Trophoblast cell (in vitro differentiated cells and primary cell): ENCODE measurements around the gene ZNF317. TPM values are rescaled to one million over a fixed set of nuclear protein-coding genes. Genes with fewer than 3 reads are reported as not detected.

Experiments
- DNase-seq, 2 donors: peaks; one replicate each; pipeline ENCODE4 v3.0.0-alpha.2; 2016
- H2AFZ ChIP-seq: 2 replicates; pipeline ENCODE4 v1.6.1; 2013; ENCODE audit warnings: low read length, moderate library complexity, mild to moderate bottlenecking; ENCODE audit not compliant: insufficient read depth, poor library complexity
- H2AK5ac ChIP-seq: 2 replicates; pipeline ENCODE4 v1.6.1; 2013; ENCODE audit warnings: mild to moderate bottlenecking, low read length
- H2BK120ac ChIP-seq: 2 replicates; pipeline ENCODE4 v1.6.1; 2013; ENCODE audit warnings: low read length, mild to moderate bottlenecking, moderate library complexity; ENCODE audit not compliant: insufficient read depth, poor library complexity
- H2BK12ac ChIP-seq: 2 replicates; pipeline ENCODE4 v1.6.1; 2013; ENCODE audit warnings: mild to moderate bottlenecking, low read length, moderate library complexity
- H2BK5ac ChIP-seq: 2 replicates; pipeline ENCODE4 v1.6.1; 2013; ENCODE audit warnings: low read length, low read depth, moderate library complexity, mild to moderate bottlenecking; ENCODE audit not compliant: poor library complexity
- H3K14ac ChIP-seq: 2 replicates; pipeline ENCODE4 v1.6.1; 2013; ENCODE audit warnings: mild to moderate bottlenecking, low read length
- H3K18ac ChIP-seq: 2 replicates; pipeline ENCODE4 v1.6.1; 2013; ENCODE audit warnings: mild to moderate bottlenecking, low read length
- H3K23ac ChIP-seq: 2 replicates; pipeline ENCODE4 v1.6.1; 2013; ENCODE audit warnings: low read length
- H3K27ac ChIP-seq: 2 replicates; pipeline ENCODE4 v1.5.1; 2013; ENCODE audit warnings: low read depth, mild to moderate bottlenecking, inconsistent platforms, low read length, moderate library complexity
- H3K27me3 ChIP-seq: 2 replicates; pipeline ENCODE4 v1.6.1; 2013; ENCODE audit warnings: inconsistent platforms, mild to moderate bottlenecking, low read length, moderate library complexity; ENCODE audit not compliant: insufficient read depth
- H3K36me3 ChIP-seq, 2 experiments: 1 replicate in 1 of 2; 2 replicates in 1 of 2; pipeline ENCODE4 v1.6.1; 2013; ENCODE audit warnings: low read length in 2 of 2, mild to moderate bottlenecking in 2 of 2, moderate library complexity in 1 of 2; ENCODE audit not compliant: insufficient read depth in 2 of 2, control insufficient read depth in 1 of 2
- H3K4ac ChIP-seq: 2 replicates; pipeline ENCODE4 v1.6.1; 2013; ENCODE audit warnings: low read depth, mild to moderate bottlenecking, low read length, moderate library complexity
- H3K4me1 ChIP-seq, 2 experiments: 1 replicate in 1 of 2; 2 replicates in 1 of 2; pipeline ENCODE4 v1.6.1; 2013; ENCODE audit warnings: low read length in 2 of 2, mild to moderate bottlenecking in 2 of 2, moderate library complexity in 1 of 2; ENCODE audit not compliant: insufficient read depth in 2 of 2, control insufficient read depth in 1 of 2
- H3K4me2 ChIP-seq: 2 replicates; pipeline ENCODE4 v1.6.1; 2013; ENCODE audit warnings: inconsistent platforms, mild to moderate bottlenecking, low read length, moderate library complexity
- H3K4me3 ChIP-seq: 2 replicates; pipeline ENCODE4 v1.5.1; 2013; ENCODE audit warnings: mild to moderate bottlenecking, low read depth, low read length, inconsistent platforms
- H3K79me1 ChIP-seq: one replicate; pipeline ENCODE4 v1.6.1; 2013; ENCODE audit warnings: low read length
- H3K79me2 ChIP-seq: 2 replicates; pipeline ENCODE4 v1.6.1; 2013; ENCODE audit warnings: low read length, mild to moderate bottlenecking; ENCODE audit not compliant: control insufficient read depth, insufficient read depth, poor library complexity
- H3K9ac ChIP-seq: 2 replicates; pipeline ENCODE4 v1.6.1; 2013; ENCODE audit warnings: mild to moderate bottlenecking, low read length
- H3K9me3 ChIP-seq: 2 replicates; pipeline ENCODE4 v1.6.1; 2013; ENCODE audit warnings: low read depth, mild to moderate bottlenecking, control low read depth, inconsistent platforms, low read length; ENCODE audit not compliant: insufficient read depth
- H4K12ac ChIP-seq: 2 replicates; pipeline ENCODE4 v1.6.1; 2013; ENCODE audit warnings: low read depth, mild to moderate bottlenecking, low read length, moderate library complexity
- H4K8ac ChIP-seq: 2 replicates; pipeline ENCODE4 v1.6.1; 2013; ENCODE audit warnings: low read depth, mild to moderate bottlenecking, low read length, moderate library complexity
- H4K91ac ChIP-seq: one replicate; pipeline ENCODE4 v1.6.1; 2013; ENCODE audit warnings: low read depth, mild to moderate bottlenecking, low read length, moderate library complexity
- WGBS: extraction: QIAGEN DNeasy Blood & Tissue Kit; methylation state at CpG from one replicate; pipeline ENCODE4 v1.1.7; 2013; ENCODE audit warnings: missing lambda C conversion rate; ENCODE audit not compliant: insufficient read length, insufficient coverage; ENCODE audit errors: extremely low coverage; 5-methylcytosine and 5-hydroxymethylcytosine counted together
- polyA plus RNA-seq: library from polyadenylated mRNA; stranded (reverse); fragments of 200-250 nt; gene quantifications from 2 replicates; pipeline ENCODE4 v1.2.3, GENCODE V29; 2013

The ZNF317 gene
- polyA plus RNA-seq, result 38.1 and 41.5 TPM in 2 replicates

DNA sequence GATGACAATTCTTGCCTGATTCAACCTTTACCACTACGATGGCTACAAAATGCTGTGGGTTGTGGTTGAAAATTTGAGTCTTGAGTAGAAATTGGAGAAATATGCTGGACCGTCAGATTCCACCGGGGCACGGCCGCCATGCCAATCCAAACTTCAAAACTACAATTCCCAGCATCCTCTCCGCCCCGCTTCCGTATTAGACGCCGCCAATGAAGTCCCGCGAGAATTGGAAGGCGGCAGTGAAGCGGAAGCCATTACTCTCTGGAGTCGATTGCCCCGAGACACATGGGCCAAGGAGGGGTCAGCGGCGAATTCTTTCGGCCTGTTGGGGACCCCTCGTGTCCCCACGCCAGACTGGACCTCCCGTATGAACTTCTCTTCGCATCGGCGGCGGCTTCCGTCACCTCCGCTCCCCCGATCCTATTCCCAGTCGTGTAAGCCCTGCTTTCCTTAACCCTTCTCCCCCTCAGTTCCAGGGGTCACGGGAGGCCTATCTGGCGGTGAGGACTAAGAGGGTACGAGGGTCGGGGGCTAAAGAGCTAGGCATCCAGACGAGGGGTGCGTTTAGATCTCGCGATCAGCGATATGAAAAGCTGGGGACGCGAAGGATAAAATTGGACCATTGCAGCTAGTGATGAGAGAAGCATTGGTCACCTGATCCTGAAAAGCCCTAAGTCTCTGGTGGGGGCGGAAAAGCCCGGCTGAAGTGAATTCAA lies at the start of gene ZNF317:
Gene ZNF317 (plus strand): TSS at position 239 of the 716 bp plus-strand sequence. CDS start 15,620 bp downstream, outside the sequence.
- Histone ChIP-seq H4K8ac (peak within 1 kb of the TSS; percentile 84), H3K79me1 (peaks cover 4% of the 10 kb centered on the region), H3K27me3 (no peaks in the 10 kb centered on the region), H3K23ac (peak within 1 kb of the TSS; percentile 53), H4K91ac (peak within 1 kb of the TSS; percentile 73), H3K4me1 (peaks cover 0 to 2% of the 10 kb centered on the region in 2 experiments), H3K14ac (peak within 1 kb of the TSS; percentile 79), H3K4me3 (peak within 1 kb of the TSS; percentile 98), H3K79me2 (peaks cover 11% of the 10 kb centered on the region), H3K18ac (peak within 1 kb of the TSS; percentile 66), H3K36me3 (peaks cover 0 to 2% of the 10 kb centered on the region in 2 experiments), H3K4me2 (peak within 1 kb of the TSS; percentile 97), H3K9ac (peak within 1 kb of the TSS; percentile 100), H2BK12ac (no peak within 1 kb of the TSS), H2AK5ac (peak within 1 kb of the TSS; percentile 31), H2BK5ac (peak within 1 kb of the TSS; percentile 37), H2AFZ (peak within 1 kb of the TSS; percentile 92), H4K12ac (peak within 1 kb of the TSS; percentile 55), H3K4ac (peak within 1 kb of the TSS; percentile 69), H3K27ac (no peak within 1 kb of the TSS), H2BK120ac (peak within 1 kb of the TSS; percentile 36), H3K9me3 (peaks cover 4% of the 10 kb centered on the region)
- no CpG with 5 or more reads among the region's 43 CpGs for WGBS
- DNase-seq, result peak; percentile 93 to 99

DNA sequence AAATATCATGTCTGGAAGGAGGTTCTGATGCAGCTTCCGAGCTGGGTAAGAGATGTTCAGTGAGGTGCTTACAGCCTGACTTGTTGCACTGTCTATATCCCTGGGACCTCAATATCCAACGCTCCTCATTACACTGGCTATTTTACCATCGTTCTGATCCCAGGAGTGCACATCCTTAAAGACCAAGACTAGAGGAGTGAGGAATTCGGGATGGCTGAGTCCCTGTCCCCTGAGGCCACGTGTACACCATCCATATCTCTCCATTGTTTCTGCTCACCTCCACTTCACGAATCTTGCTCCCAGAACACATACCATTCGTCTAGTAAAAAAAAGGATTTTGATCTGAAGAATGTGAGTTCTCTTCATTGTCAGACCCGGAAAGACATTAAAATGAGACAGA lies 32.8 kb upstream of the ZNF317 start, which contains the start of gene OR7G2:
Gene OR7G2 (minus strand): TSS at position 101 of the 400 bp plus-strand sequence. CDS start 4,232 bp downstream, outside the sequence.
- H2BK5ac ChIP-seq, result no peak within 1 kb of the TSS
- no peak within 1 kb of the TSS for H4K8ac ChIP-seq
- no peak within 1 kb of the TSS for H3K4me2 ChIP-seq
- H3K14ac ChIP-seq, result no peak within 1 kb of the TSS
- no peak within 1 kb of the TSS for H4K12ac ChIP-seq
- H3K79me2 ChIP-seq, result no peaks in the 10 kb centered on the region
- H3K4me3 ChIP-seq, result no peak within 1 kb of the TSS
- no peak within 1 kb of the TSS for H3K4ac ChIP-seq
- no CpG with 5 or more reads among the region's 8 CpGs for WGBS
- no peaks in the 10 kb centered on the region for H3K36me3 ChIP-seq
- DNase-seq, result no peak
- no peak within 1 kb of the TSS for H3K23ac ChIP-seq
- no peak within 1 kb of the TSS for H2AFZ ChIP-seq
- no peak within 1 kb of the TSS for H3K9ac ChIP-seq
- H2BK120ac ChIP-seq, result no peak within 1 kb of the TSS
- H3K79me1 ChIP-seq, result no peaks in the 10 kb centered on the region
- H2AK5ac ChIP-seq, result no peak within 1 kb of the TSS
- no peak within 1 kb of the TSS for H3K27ac ChIP-seq
- H3K27me3 ChIP-seq, result no peaks in the 10 kb centered on the region
- H3K18ac ChIP-seq, result no peak within 1 kb of the TSS
- H4K91ac ChIP-seq, result no peak within 1 kb of the TSS
- H2BK12ac ChIP-seq, result no peak within 1 kb of the TSS
- H3K4me1 ChIP-seq, result no peaks in the 10 kb centered on the region
- peaks cover 18% of the 10 kb centered on the region for H3K9me3 ChIP-seq

DNA sequence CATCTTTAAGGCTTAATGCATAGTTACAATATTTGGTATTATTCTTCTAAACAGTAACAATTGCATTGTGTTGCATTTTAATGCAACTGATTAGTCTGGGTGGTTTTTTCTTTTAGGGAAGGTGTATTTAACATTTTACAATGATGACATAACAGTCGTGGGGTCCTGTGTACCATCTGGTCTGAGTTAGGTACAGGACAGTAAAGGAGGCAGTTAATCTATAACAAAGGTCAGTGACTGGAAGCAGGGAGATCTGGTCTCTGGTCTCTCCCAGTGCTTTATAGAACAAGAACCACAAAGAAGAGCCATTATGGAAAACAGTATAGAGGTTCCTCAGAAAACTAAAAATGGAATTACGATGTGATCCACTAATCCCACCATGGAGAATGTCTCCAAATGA lies 30.2 kb upstream of the ZNF317 start:
- Histone ChIP-seq H3K23ac (no peak overlapping the region), H3K36me3 (no peaks in the 10 kb centered on the region), H3K4ac (no peak overlapping the region), H4K91ac (no peak overlapping the region), H3K79me2 (no peaks in the 10 kb centered on the region), H3K79me1 (no peaks in the 10 kb centered on the region), H4K12ac (no peak overlapping the region), H2AFZ (no peak overlapping the region), H2BK5ac (no peak overlapping the region), H2AK5ac (no peak overlapping the region), H3K9ac (no peak overlapping the region), H3K9me3 (peaks cover 11% of the 10 kb centered on the region), H3K4me3 (no peak overlapping the region), H3K4me1 (no peaks in the 10 kb centered on the region), H2BK12ac (no peak overlapping the region), H3K4me2 (no peak overlapping the region), H3K27me3 (no peaks in the 10 kb centered on the region), H2BK120ac (no peak overlapping the region), H3K14ac (no peak overlapping the region), H3K27ac (no peak overlapping the region), H3K18ac (no peak overlapping the region), H4K8ac (no peak overlapping the region)
- WGBS, result no CpG with 5 or more reads among the region's 2 CpGs
- no peak for DNase-seq

DNA sequence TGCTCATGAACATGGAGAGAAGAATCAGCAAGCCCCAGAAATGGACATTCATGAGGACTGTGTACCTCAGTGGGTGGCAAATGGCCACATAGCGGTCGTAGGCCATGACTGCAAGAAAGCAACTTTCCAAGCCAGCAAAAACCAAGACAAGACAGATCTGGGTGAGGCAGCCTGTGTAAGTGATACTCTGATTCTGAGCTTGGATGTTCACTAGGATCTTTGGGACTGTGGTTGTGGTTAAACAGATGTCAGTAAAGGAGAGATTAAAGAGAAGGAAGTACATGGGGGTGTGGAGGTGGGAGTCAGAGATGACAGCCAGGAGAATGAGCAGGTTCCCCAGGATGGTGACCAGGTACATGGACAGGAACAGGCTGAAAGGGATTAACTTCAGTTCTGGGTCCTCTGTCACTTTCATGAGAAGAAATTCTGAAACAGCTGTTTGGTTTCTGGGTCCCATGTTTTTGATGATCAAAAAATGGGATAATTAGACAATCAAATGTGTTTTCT lies 24.8 kb upstream of the ZNF317 start, which contains the start of gene OR7G1:
Gene OR7G1 (minus strand): TSS at position 457 of the 507 bp plus-strand sequence. CDS start 0 bp downstream, at position 457.
- Histone ChIP-seq H2BK120ac (no peak within 1 kb of the TSS), H3K79me2 (no peaks in the 10 kb centered on the region), H2BK5ac (no peak within 1 kb of the TSS), H3K4me3 (no peak within 1 kb of the TSS), H4K12ac (no peak within 1 kb of the TSS), H3K23ac (no peak within 1 kb of the TSS), H4K8ac (no peak within 1 kb of the TSS), H2AFZ (no peak within 1 kb of the TSS), H4K91ac (no peak within 1 kb of the TSS), H3K4ac (no peak within 1 kb of the TSS), H3K27me3 (no peaks in the 10 kb centered on the region), H3K9ac (no peak within 1 kb of the TSS), H3K27ac (no peak within 1 kb of the TSS), H3K14ac (no peak within 1 kb of the TSS), H3K4me1 (no peaks in the 10 kb centered on the region), H3K18ac (no peak within 1 kb of the TSS), H3K4me2 (no peak within 1 kb of the TSS), H2BK12ac (no peak within 1 kb of the TSS), H3K9me3 (peaks cover 12% of the 10 kb centered on the region), H2AK5ac (no peak within 1 kb of the TSS), H3K79me1 (no peaks in the 10 kb centered on the region), H3K36me3 (no peaks in the 10 kb centered on the region)
- WGBS, result no CpG with 5 or more reads among the region's 2 CpGs
- DNase-seq, result no peak
